OCI-LY1 (cell line): ENCODE measurements around the gene SLC1A4.

ENCODE experiments used
- CTCF ChIP-seq: fragments of 200-600 bp; sonication (generic), shearing (Covaris generic); IDR thresholded peaks from 2 replicates; pipeline ENCODE4 v1.5.1; 2017; ENCODE audit warnings: mild to moderate bottlenecking, antibody characterized with exemption, low read length, moderate library complexity, mixed read lengths
- EZH2 ChIP-seq: fragments of 200-600 bp; sonication (generic), shearing (Covaris generic); IDR thresholded peaks from 2 replicates; pipeline ENCODE4 v1.8.0; 2017; ENCODE audit warnings: borderline replicate concordance, mixed run types, mild to moderate bottlenecking, antibody characterized with exemption, low read length, moderate library complexity, mixed read lengths

GRCh38 chr2:64989126-64989981, at the start of gene SLC1A4:
- TF ChIP-seq CTCF: no peak
- TF ChIP-seq EZH2: no peak
